NCI-H2107 treated with DMSO at 0.1 percent for 48 hours (cell line): Measurements from ENCODE around the gene FAM168A.

Source experiments
- DNase-seq: peaks from one replicate; lab custom pipeline; 2025; ENCODE audit not compliant: unreplicated experiment; lab: John Stamatoyannopoulos, UW

Gene FAM168A

DNA sequence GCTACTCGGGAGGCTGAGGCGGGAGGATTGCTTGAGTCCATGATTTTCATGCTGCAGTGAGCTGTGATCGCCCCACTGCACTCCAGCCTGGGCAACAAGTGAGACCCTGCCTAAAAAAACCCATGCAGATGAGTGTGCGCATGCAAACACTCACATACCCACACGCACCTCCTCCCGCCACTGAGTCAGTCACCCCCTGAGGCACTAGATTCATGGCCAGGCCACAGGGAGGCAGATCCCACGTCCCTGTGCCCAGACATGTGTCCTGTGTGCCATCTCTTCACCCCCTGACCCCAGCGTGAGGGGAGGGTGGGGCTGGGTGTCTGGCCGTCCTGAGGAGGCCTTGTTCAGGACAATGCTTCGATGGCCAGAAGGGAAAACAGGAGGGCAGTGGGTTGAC is 206.2 kb downstream of the FAM168A start:
- DNase-seq: no peak

DNA sequence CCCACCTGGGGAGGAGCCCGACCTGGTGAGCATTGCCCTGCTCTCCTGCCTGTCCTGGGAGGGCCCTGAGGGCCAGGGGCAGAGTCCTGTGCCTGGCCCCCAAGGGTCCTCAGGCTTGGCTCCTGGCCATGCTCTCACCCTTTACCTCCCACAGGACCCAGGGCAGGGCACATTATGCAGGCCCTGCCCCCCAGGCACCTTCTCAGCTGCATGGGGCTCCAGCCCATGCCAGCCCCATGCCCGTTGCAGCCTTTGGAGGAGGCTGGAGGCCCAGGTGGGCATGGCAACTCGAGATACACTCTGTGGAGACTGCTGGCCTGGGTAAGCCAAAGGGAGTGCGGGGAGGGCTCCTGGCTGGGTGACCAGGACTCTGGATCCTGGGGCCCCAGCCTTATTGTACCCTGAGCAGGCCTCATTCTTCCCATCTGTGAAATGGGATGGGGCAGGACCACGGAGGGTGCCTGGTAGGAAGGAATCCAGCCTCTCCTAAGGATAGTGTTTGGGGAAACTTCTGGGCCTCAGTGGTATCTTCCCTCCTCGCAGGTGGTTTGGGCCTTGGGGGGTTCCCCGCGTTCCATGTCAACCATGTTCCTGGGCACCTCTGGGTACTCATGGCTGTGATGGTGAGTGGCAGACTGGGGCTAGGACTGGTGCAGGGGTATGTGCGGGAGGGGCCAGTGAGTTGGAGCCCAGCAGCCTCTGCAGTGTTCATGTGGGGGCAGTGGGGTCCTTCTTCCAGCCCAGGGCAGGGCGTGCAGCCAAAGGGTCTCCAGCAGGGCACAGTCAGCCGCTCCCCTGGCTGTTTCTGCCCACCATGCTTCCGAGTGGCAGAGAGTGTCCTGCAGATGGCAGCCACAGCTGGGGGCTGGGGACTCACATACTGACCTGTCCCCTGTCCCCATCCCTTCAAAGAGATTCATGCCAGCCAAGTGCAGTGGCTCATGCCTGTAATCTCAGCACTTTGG is 207.0 kb downstream of the FAM168A start:
- DNase-seq: no peak

DNA sequence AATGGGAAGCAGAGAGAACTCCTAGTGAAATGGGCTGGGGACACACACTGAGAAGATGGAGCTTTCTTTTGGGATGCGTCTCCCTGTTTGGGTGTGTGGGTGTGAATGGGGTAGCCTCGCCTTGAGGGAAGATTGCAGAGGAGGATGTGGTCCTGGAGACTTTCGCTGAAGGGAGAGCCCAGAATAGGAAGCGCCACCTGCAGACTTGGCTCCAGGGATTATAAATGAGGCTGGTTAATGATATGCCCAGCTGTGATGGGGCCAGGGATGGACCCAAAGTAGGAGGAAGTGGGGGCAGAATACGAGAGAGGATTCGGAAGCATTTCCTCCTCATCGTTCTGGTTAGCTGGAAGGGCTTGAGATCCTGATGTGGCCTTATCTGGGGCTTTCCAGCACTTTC is 208.0 kb downstream of the FAM168A start:
- no peak for DNase-seq

DNA sequence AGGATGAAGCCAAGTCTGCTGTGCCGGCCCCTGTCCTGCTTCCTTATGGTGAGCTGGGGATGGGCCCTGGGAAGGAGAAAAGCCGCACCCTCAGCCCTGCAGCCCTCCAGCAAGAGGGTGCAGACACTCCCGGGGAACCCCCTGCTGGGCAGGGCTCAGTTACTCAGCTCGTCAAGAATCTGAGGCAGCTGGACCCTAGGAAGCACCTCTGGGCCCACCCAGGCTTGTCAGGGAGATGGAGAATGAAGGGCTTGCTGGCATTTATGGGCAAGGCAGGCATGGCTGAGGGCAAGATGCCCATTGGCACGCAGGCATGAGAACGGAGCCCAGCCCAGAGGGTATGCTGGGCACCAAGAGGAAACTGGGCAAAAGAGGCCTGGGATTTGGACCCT is 208.8 kb downstream of the FAM168A start:
- no peak for DNase-seq

DNA sequence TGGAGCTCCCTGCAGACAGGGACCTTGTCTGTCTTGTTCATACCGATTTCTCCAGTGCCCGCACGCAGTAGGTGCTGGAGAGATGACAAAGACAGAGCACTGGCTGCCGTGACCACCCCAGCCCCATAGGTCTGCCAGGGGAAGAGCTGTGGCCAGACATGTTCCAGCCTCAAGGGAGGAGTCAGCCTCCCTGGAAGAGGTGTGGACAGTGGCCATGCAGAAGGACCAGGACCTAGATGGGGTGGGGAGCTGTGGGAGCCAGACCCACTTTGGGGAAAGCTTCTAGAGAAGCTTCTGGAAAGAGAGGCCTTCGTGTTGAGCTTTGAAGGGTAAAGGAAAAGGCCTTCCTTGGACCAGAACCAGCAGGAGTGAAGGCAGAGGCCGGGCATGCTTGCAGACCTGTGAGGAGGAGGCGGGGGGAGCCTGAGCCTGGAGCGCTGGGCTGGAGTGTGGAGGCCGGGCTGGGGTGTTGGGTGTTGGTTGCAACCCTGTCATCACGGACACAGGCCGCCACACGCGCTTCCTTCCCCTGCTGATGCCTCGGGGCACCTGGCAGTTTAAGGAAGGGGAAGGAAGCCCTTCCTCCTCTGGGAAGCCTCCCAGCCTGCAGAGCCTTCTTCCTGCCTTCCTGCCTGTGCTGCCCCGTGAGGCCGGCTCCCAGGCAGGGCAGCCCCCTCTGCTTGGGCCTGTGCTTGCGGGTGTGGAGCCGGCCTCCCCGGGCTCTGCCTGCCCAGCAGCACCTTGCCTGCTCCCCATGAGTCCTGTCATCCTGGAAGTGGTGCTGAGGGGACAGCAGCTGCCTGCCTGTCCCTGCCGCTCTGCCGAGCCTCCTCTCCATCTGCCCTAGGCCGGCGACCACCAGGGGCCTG is 209.4 kb downstream of the FAM168A start:
- no peak for DNase-seq

DNA sequence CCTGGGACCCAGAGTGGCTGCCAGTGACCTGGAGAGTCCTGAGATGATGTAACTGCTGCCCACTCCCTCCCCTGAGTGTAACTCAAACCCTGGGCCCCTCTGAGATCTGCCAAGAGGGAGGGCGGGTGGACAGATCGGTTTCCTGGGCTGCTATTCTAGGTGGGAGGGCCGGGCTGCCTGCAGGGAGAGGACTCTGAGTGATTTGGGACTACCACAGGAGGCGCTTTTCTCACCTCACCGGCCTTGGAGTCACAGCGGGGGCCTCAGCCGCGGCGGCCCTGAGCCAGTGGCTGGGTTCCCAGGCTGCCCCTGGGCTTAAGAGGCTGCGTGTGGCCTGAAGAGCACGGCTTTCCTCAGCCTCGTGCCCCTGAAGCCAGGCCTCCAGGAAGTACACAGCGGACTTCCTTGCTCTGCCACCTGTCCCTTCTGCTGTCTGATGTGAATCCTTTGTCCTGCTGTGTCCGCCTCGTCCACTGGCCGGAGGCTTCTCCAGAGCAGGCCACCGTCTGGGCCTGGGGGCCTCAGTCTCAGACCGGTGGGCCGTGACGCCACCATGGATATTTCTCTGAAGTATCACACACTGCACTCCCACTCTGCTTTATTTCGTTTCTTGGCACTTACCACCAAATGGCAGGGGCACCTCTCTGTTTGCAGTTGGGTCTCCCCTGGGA is 210.2 kb downstream of the FAM168A start:
- no peak for DNase-seq

DNA sequence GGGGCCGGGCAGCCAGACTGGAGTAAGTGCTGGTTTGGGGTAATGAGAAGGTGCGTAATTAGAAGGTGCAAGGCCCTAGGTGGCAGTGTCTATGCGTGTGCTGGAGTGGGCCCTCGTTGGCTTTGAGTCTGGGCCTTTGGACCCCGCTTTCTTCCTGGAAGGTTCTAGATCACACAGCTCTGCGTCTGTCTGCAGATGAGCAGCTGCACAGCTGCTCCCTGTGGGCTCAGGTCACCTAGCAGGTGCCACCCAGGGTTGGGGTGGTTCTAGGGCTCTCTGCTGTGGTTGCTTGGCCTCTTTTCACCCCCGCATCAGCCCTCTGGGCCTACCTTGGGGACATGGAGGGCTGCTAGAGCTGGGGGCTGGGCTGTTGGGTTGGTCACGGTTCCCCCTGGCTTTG is 211.4 kb downstream of the FAM168A start:
- no peak for DNase-seq

DNA sequence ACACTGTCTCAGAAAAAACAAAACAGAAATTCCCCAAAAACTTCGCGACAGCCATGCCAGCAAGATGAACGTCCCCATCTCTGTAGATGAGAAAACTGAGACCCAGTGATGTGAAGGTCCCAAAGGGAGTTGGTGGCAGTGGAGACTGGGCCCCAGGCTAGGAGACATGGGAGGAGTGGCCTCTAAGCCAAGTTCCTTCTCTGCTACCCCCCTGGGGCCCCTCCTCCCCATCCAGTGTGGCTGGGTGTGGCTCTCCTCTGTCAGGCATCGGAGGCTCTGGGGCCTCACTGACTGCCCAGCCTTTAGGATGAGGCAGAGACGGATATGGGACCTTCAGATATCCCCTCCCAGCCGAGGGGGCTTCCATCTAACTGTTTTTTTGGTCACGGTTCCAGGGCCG is 211.9 kb downstream of the FAM168A start:
- no peak for DNase-seq

DNA sequence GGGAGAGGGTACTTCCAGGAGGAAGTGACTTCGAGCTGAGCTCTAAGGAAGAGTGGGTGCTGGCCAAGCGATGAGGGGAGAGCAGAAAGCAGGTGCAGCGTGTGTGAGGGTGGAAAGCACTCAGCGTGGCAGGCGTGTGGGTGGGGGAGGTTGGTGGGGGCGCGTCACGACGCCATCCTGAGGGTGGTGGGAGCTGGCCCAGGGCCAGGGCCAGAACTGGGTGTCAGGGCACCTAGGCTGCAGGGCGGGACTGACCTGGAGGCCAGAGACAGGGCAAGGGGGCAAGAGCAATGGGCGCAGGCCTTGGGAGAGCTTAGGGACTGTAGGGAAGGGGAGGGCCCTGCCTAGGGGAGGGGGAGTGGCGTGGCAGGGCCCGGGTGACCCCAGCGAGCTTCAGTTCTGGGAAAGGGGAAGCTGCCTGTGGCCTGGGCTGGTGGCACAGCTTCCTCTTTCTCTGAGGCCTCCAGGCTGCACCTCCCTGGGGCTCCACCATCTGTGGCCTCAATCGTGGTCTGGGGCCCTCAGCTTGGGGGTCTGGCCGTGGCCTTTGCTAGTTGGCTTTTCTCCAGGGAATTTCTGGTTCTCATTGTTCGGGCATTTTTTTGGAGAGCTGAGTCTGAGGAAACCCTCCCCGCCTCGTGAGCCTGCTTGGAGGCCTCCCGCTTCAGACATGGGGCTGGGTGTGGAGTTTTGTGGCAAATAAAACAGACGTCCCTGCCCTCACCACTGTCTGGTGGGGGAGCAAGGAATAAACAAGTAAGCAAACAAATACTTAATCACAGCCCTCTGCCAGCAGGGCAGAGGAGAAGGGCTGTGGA is 212.8 kb downstream of the FAM168A start:
- no peak for DNase-seq

DNA sequence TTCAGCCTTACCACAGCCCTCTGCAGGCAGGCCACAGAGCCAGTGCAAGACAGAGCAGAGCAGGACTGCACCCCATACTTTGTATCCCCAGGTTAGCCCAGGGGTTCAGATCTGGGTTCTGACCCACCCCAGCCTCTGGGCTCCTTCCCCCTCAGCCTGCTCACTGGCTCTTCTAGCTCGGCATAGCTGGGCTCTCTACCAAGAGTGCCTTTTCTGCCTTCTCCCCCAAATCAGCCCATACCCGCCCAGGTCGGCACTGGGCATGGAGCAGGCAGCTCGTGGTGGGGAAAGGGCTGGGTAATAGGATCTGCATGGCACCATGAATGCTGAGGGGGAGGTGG is 213.4 kb downstream of the FAM168A start:
- no peak for DNase-seq

DNA sequence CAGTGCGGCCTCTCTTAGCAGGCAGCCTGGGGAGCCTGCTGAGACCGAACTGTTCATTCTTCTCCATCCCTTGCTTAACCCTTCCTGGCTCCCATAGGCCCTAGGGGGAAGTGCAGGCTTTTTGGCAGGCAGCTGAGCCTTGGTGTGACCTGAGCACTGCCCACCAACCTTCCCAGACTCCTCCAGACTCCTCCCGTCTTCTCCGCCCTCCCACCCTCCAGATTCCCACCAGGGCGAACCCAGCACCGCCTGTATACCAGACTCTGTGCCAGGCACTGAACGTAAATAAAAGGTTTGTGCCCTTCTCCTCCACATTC is 213.8 kb downstream of the FAM168A start:
- no peak for DNase-seq

DNA sequence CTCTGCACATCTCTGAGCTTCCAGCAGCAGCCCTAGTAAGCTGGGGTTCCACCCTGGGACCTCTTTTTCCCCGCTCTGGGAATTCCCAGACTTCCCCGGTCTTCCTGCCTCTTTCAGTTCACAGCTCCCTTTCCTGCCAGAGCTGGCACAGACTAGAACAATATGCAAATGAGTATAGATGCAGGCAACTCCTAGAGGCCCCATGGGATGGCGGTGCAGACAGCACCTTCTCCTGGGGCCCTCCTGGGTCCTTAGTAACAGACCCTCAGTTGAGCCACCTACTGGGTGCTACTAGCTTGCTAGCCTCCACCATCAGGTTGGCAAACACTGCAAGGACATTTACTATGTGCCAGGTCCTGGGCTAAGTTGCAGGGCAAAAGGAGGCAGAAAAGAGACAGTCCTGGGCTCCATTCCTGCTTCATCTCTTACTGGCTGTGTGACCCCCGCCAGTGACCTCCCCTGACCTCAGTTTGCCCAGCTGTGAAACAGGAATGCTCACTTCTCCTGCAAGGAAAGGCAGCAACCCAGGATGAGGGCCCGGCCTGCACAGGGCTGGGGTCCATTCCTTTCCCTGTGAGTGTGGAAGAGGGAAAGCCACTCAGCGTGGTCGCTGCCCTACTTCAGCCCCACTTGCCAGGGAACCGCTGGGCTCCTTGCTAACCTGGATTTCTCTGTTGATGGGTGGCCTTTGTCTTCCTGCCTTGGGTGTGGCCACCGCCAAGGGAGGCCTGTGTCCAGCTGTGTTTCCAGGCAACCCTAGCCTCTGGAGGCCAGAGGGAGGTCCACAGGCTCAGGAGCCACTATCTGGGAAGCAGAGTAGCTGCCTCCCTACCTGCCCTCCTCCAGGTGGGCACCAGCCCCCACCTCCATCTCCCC is 214.4 kb downstream of the FAM168A start:
- DNase-seq: peak; percentile 35

DNA sequence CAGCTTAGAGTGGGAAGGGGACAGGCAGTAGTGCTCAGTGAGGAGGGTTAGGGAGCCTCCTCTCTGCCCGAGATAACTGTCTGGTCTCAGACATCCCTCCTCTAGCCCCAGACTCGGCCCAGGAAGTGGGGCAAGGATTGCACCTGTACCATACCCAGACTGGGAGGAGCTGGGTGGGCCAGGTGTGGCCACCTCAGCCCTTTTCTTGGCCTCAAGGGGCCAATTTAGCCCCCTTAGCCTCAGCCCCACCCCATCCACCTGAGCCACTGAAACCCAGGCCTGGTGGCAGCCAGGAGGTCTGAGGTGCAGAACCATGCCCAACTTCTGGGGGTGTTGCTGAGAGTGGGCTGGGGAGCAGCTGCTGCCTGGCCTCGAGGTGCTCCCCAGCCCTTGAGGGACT is 215.2 kb downstream of the FAM168A start:
- no peak for DNase-seq

DNA sequence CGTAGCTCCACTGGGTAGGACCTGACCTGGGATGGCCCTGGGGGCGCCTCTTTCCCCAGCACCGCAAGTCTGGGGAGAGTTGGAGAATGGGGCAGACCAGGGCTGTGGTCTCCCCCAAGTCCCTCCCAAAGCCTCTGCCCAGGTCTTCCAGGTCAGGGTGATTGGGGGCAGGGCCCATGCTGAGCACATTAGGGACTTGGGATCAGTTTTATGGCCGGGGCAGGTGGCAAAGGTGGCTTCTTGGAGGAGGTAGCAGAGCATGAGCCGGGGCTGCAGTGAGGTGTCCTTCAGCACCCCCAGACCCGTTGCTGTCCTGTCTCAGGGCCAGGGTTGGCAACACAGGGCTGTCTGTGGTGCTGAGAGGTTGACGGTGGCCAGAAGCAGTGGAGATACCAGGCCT is 215.7 kb downstream of the FAM168A start:
- no peak for DNase-seq

DNA sequence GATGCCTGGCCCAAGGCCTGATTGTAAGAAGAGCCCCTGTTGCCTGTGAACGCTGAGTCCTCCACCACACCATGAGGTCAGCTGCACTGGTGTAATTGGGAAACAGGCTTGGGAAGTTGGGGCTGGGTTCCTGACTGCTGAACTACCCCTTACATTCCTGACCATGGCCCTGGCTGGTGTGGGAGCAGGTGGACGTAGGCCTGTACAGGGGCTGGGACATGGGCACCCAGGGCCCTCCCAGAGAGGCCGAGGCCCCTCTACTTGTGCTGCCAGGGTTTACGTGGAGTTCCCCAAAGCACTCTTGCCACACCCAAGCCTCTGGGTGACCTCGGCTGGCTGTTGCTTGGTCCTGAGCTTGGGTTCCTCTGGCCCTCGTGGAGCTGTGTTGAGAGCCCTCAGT is 216.3 kb downstream of the FAM168A start:
- no peak for DNase-seq

DNA sequence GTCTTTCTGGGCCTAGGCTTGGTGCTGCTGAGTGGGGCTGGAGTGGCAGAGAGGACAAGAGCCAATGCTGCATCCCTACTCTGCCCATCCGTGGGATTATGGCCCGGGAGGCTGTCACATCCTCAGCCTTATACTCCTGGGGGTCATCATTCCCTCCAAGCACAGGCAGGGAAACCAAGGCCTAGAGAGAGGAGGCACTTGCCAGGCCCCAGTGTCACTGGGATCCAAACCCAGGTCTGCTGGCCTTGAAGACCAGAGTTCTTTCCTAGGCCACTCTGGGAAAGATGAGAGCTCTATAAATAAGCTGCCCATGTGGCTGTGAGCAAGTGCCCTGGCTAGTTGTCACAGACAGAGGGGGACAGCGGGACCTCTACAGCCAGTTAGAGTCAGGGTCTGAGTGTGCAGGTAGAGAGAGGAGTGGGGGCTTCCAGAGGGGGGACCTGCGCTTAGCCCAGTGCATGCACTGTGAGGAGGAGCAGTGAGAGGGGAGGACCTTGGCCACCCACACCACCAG is 217.0 kb downstream of the FAM168A start:
- DNase-seq: no peak

DNA sequence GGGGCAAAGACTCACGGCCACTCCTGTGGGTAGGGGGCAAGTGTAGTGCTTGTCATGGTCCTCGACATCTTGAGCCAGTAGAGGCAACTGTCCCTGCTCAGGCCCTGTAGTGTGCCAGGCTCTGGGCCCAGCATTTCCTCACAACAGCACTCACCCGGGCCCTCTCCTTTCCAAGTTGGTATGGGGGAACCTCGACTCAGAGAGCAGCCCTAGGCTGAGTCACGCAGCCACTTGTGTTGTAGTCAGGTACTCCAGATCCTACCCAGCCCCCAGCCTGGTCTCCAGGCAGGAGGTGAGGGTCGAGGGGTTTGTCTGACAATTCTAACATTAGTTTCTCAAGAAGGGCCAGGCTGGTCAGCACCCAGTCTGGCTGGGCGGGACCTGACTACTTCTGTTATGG is 217.6 kb downstream of the FAM168A start:
- no peak for DNase-seq

DNA sequence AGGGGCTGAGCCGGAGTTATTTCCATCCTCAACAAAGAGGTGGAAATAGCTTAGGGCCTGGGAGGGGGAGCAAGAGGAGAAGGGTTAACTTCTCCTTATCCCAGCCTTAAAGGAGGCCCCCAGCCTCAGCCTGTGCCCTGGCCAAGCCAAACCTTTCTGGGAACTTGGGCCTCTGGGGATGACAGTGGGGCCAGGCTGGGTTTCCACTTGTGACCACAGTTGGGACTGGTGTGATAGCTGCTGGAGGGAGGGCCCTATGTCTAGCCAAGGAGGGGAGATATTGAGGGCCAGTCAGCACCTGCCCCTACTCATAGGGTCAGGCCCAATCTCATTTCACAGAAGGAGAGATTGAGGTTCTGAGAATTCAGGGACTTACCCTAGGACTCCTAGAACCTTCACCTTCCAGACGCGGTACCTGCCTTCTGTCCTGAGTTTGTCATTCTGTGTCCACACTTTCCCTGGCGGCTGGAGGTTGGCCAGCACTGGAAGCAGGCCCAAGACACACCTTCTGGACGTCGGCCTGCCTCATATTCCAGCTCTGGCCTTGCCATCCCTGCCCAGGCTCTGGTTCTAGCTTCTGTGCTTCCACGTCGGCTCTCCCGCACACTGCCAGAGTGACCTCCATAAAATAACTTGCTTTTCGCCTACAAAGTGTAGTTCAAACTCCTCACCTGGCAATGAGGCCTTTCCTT is 218.6 kb downstream of the FAM168A start:
- no peak for DNase-seq
